Astrocyte (in vitro differentiated cells and primary cell): ENCODE results near the gene GAB2. TPM values are rescaled to one million over a fixed set of nuclear protein-coding genes. Genes with fewer than 3 reads are reported as not detected.

Source experiments
- DNase-seq: peaks from one replicate; pipeline ENCODE4 v3.0.0-alpha.2; 2010; ENCODE audit warnings: low read depth
- FAIRE-seq: peaks from 2 replicates; lab custom pipeline; 2011; peaks lifted over from hg19 to GRCh38; lab: Jason Lieb, UNC
- H2AFZ ChIP-seq: 2 replicates; pipeline ENCODE4 v1.6.0; 2012; ENCODE audit warnings: low read depth, low read length, inconsistent platforms
- H3K27ac ChIP-seq: 2 replicates; pipeline ENCODE4 v1.5.1; 2011; ENCODE audit warnings: low read depth, low read length, inconsistent platforms
- H3K27me3 ChIP-seq: 2 replicates; pipeline ENCODE4 v1.6.0; 2011; ENCODE audit warnings: low read length, inconsistent platforms; ENCODE audit not compliant: insufficient read depth
- H3K36me3 ChIP-seq: 2 replicates; pipeline ENCODE4 v1.5.1; 2011; ENCODE audit warnings: low read length, inconsistent platforms; ENCODE audit not compliant: insufficient read depth
- H3K4me1 ChIP-seq: 2 replicates; pipeline ENCODE4 v1.5.1; 2011; ENCODE audit warnings: low read length, inconsistent platforms; ENCODE audit not compliant: insufficient read depth
- H3K4me2 ChIP-seq: 2 replicates; pipeline ENCODE4 v1.6.0; 2012; ENCODE audit warnings: low read length, inconsistent platforms
- H3K4me3 ChIP-seq: 2 replicates; pipeline ENCODE4 v1.5.1; 2011; ENCODE audit warnings: low read depth, mild to moderate bottlenecking, low read length, inconsistent platforms; ENCODE audit not compliant: insufficient read depth
- H3K79me2 ChIP-seq: 2 replicates; pipeline ENCODE4 v1.6.0; 2012; ENCODE audit warnings: mild to moderate bottlenecking, low read length, inconsistent platforms; ENCODE audit not compliant: insufficient read depth
- H3K9ac ChIP-seq: 2 replicates; pipeline ENCODE4 v1.6.0; 2012; ENCODE audit warnings: mild to moderate bottlenecking, low read length, inconsistent platforms
- H3K9me3 ChIP-seq: 2 replicates; pipeline ENCODE4 v1.5.1; 2012; ENCODE audit warnings: low read depth, mild to moderate bottlenecking, low read length, inconsistent platforms; ENCODE audit not compliant: insufficient read depth
- H4K20me1 ChIP-seq: 2 replicates; pipeline ENCODE4 v1.6.0; 2012; ENCODE audit warnings: low read length, inconsistent platforms; ENCODE audit not compliant: insufficient read depth
- H3K27ac Mint-ChIP-seq: one replicate; pipeline ENCODE4 v1.8.0; 2021; ENCODE audit warnings: mild to moderate bottlenecking, mixed read lengths; ENCODE audit not compliant: unreplicated experiment
- H3K27me3 Mint-ChIP-seq: one replicate; pipeline ENCODE4 v1.8.0; 2021; ENCODE audit warnings: low read depth, mixed read lengths; ENCODE audit not compliant: unreplicated experiment
- H3K36me3 Mint-ChIP-seq: one replicate; pipeline ENCODE4 v1.8.0; 2021; ENCODE audit warnings: low read depth, mixed read lengths; ENCODE audit not compliant: unreplicated experiment
- H3K4me1 Mint-ChIP-seq: one replicate; pipeline ENCODE4 v1.8.0; 2021; ENCODE audit warnings: low read depth, mixed read lengths; ENCODE audit not compliant: unreplicated experiment
- H3K4me3 Mint-ChIP-seq: one replicate; pipeline ENCODE4 v1.8.0; 2021; ENCODE audit warnings: mild to moderate bottlenecking, moderate library complexity, mixed read lengths; ENCODE audit not compliant: unreplicated experiment
- H3K9me3 Mint-ChIP-seq: one replicate; pipeline ENCODE4 v1.8.0; 2021; ENCODE audit warnings: mild to moderate bottlenecking, mixed read lengths; ENCODE audit not compliant: unreplicated experiment
- EZH2 ChIP-seq: IDR thresholded peaks from 2 replicates; pipeline ENCODE4 v1.6.1; 2012; ENCODE audit warnings: mild to moderate bottlenecking, low read length, inconsistent platforms; ENCODE audit not compliant: insufficient read depth
- total RNA-seq: library from RNA; stranded (reverse); gene quantifications from 2 replicates; pipeline ENCODE4 v1.2.1, GENCODE V29; 2021
- TF ChIP-seq, protein P1 (sequence below): IDR thresholded peaks from 2 replicates; pipeline ENCODE4 v1.5.1; 2011; ENCODE audit warnings: low read depth, mild to moderate bottlenecking, inconsistent platforms, low read length, moderate library complexity; ENCODE audit not compliant: insufficient read depth

GAB2 gene
- total RNA-seq, 1 donor from 2014 or later = 18.2 TPM

DNA sequence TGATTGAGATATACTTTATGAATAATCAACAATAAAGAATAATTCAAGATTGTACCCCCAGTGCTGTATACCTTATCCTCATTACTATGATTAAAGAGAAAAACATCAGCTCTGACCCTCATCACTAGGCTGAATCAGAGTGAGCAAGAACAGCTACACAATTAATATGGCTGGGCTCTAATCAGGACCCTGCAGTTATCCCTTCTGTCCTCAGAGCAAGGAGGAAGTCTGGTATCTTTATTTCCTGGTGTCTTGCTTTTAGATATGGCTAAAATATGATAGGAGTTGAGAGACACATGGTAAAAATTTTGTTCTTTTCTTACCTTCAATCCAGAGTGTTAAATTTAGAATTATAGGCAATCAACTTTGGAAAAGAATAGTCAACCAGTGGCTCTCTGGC lies 28.6 kb upstream of the GAB2 start:
- no peaks in the 10 kb centered on the region for H3K27me3 ChIP-seq
- no peak for TF ChIP-seq EZH2
- TF ChIP-seq, protein P1, sequence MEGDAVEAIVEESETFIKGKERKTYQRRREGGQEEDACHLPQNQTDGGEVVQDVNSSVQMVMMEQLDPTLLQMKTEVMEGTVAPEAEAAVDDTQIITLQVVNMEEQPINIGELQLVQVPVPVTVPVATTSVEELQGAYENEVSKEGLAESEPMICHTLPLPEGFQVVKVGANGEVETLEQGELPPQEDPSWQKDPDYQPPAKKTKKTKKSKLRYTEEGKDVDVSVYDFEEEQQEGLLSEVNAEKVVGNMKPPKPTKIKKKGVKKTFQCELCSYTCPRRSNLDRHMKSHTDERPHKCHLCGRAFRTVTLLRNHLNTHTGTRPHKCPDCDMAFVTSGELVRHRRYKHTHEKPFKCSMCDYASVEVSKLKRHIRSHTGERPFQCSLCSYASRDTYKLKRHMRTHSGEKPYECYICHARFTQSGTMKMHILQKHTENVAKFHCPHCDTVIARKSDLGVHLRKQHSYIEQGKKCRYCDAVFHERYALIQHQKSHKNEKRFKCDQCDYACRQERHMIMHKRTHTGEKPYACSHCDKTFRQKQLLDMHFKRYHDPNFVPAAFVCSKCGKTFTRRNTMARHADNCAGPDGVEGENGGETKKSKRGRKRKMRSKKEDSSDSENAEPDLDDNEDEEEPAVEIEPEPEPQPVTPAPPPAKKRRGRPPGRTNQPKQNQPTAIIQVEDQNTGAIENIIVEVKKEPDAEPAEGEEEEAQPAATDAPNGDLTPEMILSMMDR = no peak
- H3K4me2 ChIP-seq = no peak overlapping the region
- no peak overlapping the region for H3K27ac ChIP-seq
- no peaks in the 10 kb centered on the region for H3K9me3 Mint-ChIP-seq
- H3K36me3 Mint-ChIP-seq = peaks cover 4% of the 10 kb centered on the region
- no peak overlapping the region for H3K4me3 ChIP-seq
- no peak overlapping the region for H3K4me3 Mint-ChIP-seq
- peaks cover 3% of the 10 kb centered on the region for H3K36me3 ChIP-seq
- no peak overlapping the region for H2AFZ ChIP-seq
- DNase-seq (no peak), FAIRE-seq (no peak)
- H3K27ac Mint-ChIP-seq = no peak overlapping the region
- no peaks in the 10 kb centered on the region for H3K4me1 ChIP-seq
- peaks cover 7% of the 10 kb centered on the region for H3K4me1 Mint-ChIP-seq
- H4K20me1 ChIP-seq = no peaks in the 10 kb centered on the region
- H3K79me2 ChIP-seq = no peaks in the 10 kb centered on the region
- no peaks in the 10 kb centered on the region for H3K27me3 Mint-ChIP-seq
- H3K9ac ChIP-seq = no peak overlapping the region
- no peaks in the 10 kb centered on the region for H3K9me3 ChIP-seq

- no peaks in the 10 kb centered on the region for H3K79me2 ChIP-seq
- Mint-ChIP-seq H3K27me3 (no peaks in the 10 kb centered on the region), H3K9me3 (no peaks in the 10 kb centered on the region), H3K4me3 (no peak overlapping the region), H3K36me3 (peaks cover 4% of the 10 kb centered on the region), H3K4me1 (peaks cover under 1% of the 10 kb centered on the region), H3K27ac (no peak overlapping the region)
- H3K27me3 ChIP-seq = no peaks in the 10 kb centered on the region
- no peak overlapping the region for H3K4me3 ChIP-seq
- no peak overlapping the region for H3K9ac ChIP-seq
- H3K4me1 ChIP-seq = no peaks in the 10 kb centered on the region
- no peaks in the 10 kb centered on the region for H3K9me3 ChIP-seq
- no peak for FAIRE-seq
- TF ChIP-seq, protein P1 = no peak
- no peak for TF ChIP-seq EZH2
- no peak for DNase-seq
- peaks cover 3% of the 10 kb centered on the region for H3K36me3 ChIP-seq
- H3K27ac ChIP-seq = no peak overlapping the region
- H4K20me1 ChIP-seq = no peaks in the 10 kb centered on the region
- no peak overlapping the region for H2AFZ ChIP-seq
- H3K4me2 ChIP-seq = no peak overlapping the region
These were observed 27.1 kb upstream of the GAB2 start for GRCh38 chr11:78444726-78445125.

GRCh38 chr11:78441956-78442355 lies 24.3 kb upstream of the GAB2 start:
- H3K27me3 Mint-ChIP-seq = no peaks in the 10 kb centered on the region
- no peak overlapping the region for H3K4me3 Mint-ChIP-seq
- Histone ChIP-seq H3K4me1 (no peaks in the 10 kb centered on the region), H3K9ac (no peak overlapping the region), H3K36me3 (peaks cover 3% of the 10 kb centered on the region), H3K79me2 (no peaks in the 10 kb centered on the region), H3K4me3 (no peak overlapping the region), H4K20me1 (no peaks in the 10 kb centered on the region), H3K9me3 (no peaks in the 10 kb centered on the region), H3K27ac (no peak overlapping the region), H2AFZ (no peak overlapping the region), H3K4me2 (no peak overlapping the region), H3K27me3 (no peaks in the 10 kb centered on the region)
- FAIRE-seq (no peak), DNase-seq (no peak)
- H3K9me3 Mint-ChIP-seq = no peaks in the 10 kb centered on the region
- no peak overlapping the region for H3K27ac Mint-ChIP-seq
- no peaks in the 10 kb centered on the region for H3K4me1 Mint-ChIP-seq
- TF ChIP-seq, protein P1 = no peak
- peaks cover 4% of the 10 kb centered on the region for H3K36me3 Mint-ChIP-seq
